Measurements from ENCODE around the gene INPP5D.
"Not testable (repeated sequence)": the region's sequence is repeated elsewhere in the genome, so short reads cannot be mapped to it uniquely, and the experiment has no call there.

Gene INPP5D

DNA sequence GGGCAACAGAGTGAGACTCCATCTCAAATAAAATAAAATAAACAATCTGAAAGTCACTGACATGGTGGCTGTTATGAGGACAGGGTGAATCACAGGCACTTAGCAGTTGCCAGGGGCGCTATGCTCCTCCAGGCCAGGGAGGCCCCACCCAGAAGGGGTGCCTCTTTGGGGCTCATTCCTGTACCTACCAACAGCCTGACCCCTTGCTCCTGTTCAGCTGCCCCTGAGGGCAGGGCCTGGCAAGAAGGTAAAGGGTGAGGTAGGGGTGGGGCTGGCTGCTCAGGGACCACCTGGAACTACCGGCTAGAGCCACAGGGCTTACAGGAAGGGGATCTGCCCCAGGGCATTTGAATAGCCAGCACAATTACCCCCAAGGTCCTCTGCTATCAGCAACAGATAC is 60.3 kb downstream of the INPP5D start:
- H3K27me3 ChIP-seq (ENCODE audit: insufficient read depth, poor library complexity, severe bottlenecking) = no peaks in the 10 kb centered on the region
- TF ChIP-seq, protein P1, sequence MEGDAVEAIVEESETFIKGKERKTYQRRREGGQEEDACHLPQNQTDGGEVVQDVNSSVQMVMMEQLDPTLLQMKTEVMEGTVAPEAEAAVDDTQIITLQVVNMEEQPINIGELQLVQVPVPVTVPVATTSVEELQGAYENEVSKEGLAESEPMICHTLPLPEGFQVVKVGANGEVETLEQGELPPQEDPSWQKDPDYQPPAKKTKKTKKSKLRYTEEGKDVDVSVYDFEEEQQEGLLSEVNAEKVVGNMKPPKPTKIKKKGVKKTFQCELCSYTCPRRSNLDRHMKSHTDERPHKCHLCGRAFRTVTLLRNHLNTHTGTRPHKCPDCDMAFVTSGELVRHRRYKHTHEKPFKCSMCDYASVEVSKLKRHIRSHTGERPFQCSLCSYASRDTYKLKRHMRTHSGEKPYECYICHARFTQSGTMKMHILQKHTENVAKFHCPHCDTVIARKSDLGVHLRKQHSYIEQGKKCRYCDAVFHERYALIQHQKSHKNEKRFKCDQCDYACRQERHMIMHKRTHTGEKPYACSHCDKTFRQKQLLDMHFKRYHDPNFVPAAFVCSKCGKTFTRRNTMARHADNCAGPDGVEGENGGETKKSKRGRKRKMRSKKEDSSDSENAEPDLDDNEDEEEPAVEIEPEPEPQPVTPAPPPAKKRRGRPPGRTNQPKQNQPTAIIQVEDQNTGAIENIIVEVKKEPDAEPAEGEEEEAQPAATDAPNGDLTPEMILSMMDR (IDR thresholded peaks at IDR 0.05; ENCODE audit: poor library complexity, severe bottlenecking) = no peak
- H3K27ac ChIP-seq (ENCODE audit: poor library complexity, severe bottlenecking) = no peak overlapping the region
- H3K9me3 ChIP-seq (ENCODE audit: severe bottlenecking) = no peaks in the 10 kb centered on the region
- no peaks in the 10 kb centered on the region for H3K4me1 ChIP-seq (ENCODE audit: insufficient read depth, poor library complexity, severe bottlenecking)
- DNase-seq (ENCODE audit: low spot score) (peak; percentile 19), ATAC-seq (ENCODE audit: low read depth) (no peak)
- no peak overlapping the region for H3K4me3 ChIP-seq (ENCODE audit: severe bottlenecking)
- H3K36me3 ChIP-seq (ENCODE audit: low read depth) = no peaks in the 10 kb centered on the region

DNA sequence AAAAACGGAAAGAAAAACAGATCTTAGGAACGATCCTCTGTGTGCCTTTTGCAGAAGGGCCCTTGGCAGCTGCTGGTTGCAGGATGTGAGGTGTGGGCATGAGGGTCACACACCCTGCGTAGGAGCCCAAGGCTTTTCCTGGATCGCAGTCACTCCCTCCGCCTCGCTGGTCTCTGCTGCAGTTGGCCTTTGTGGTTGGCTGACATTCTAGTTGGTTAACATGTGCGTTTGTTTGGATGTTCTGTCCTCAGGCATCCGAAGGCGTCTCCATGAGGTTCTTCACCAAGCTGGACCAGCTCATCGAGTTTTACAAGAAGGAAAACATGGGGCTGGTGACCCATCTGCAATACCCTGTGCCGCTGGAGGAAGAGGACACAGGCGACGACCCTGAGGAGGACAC is 61.7 kb downstream of the INPP5D start:
- Histone ChIP-seq H3K4me1 (ENCODE audit: insufficient read depth, poor library complexity, severe bottlenecking) (no peaks in the 10 kb centered on the region), H3K27me3 (ENCODE audit: insufficient read depth, poor library complexity, severe bottlenecking) (no peaks in the 10 kb centered on the region), H3K9me3 (ENCODE audit: severe bottlenecking) (no peaks in the 10 kb centered on the region), H3K27ac (ENCODE audit: poor library complexity, severe bottlenecking) (no peak overlapping the region), H3K4me3 (ENCODE audit: severe bottlenecking) (no peak overlapping the region), H3K36me3 (ENCODE audit: low read depth) (no peaks in the 10 kb centered on the region)
- DNase-seq (ENCODE audit: low spot score) (peak; percentile 27), ATAC-seq (ENCODE audit: low read depth) (no peak)
- TF ChIP-seq, protein P1 (IDR thresholded peaks at IDR 0.05; ENCODE audit: poor library complexity, severe bottlenecking) = no peak

DNA sequence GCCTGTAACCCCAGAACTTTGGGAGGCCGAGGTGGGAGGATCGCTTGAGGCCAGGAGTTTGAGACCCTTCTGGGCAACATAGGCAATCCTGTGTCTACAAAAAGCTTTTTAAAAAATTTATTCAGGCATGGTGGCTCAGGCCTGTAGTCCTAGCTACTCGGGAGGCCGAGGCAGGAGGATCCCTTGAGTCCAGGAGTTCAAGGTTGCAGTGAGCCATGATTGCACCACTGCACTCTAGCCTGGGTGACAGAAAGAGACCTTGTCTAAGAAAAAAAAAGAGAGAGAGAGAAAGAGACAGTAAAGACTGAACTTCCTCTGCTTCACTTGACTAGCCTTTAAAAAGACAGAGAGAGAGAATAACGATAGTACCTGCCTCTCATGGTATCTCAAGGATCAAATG is 62.4 kb downstream of the INPP5D start:
- DNase-seq (ENCODE audit: low spot score) (no peak), ATAC-seq (ENCODE audit: low read depth) (no peak)
- Histone ChIP-seq H3K9me3 (ENCODE audit: severe bottlenecking) (no peaks in the 10 kb centered on the region), H3K27ac (ENCODE audit: poor library complexity, severe bottlenecking) (no peak overlapping the region), H3K4me1 (ENCODE audit: insufficient read depth, poor library complexity, severe bottlenecking) (no peaks in the 10 kb centered on the region), H3K4me3 (ENCODE audit: severe bottlenecking) (no peak overlapping the region), H3K27me3 (ENCODE audit: insufficient read depth, poor library complexity, severe bottlenecking) (no peaks in the 10 kb centered on the region), H3K36me3 (ENCODE audit: low read depth) (no peaks in the 10 kb centered on the region)
- TF ChIP-seq, protein P1 (IDR thresholded peaks at IDR 0.05; ENCODE audit: poor library complexity, severe bottlenecking) = no peak

DNA sequence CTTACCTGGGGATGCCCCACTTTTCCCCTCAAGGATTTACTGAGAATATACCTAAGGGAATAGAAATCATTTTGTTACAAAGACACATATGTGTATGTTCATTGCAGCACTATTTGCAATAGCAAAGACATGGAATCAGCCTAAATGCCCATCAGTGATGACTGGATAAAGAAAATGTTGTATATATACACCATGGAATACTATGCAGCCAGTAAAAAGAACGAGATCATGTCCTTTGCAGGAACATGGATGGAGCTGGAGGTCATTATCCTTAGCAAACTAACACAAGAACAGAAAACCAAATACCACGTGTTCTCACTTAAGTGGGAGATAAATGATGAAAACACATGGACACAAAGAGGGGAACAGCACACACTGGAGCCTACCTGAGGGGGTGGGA is 63.4 kb downstream of the INPP5D start:
- not testable (repeated sequence) for H3K27me3 ChIP-seq (ENCODE audit: insufficient read depth, poor library complexity, severe bottlenecking); ATAC-seq (ENCODE audit: low read depth); H3K4me1 ChIP-seq (ENCODE audit: insufficient read depth, poor library complexity, severe bottlenecking); DNase-seq (ENCODE audit: low spot score); H3K36me3 ChIP-seq (ENCODE audit: low read depth); H3K27ac ChIP-seq (ENCODE audit: poor library complexity, severe bottlenecking); H3K9me3 ChIP-seq (ENCODE audit: severe bottlenecking); H3K4me3 ChIP-seq (ENCODE audit: severe bottlenecking)

DNA sequence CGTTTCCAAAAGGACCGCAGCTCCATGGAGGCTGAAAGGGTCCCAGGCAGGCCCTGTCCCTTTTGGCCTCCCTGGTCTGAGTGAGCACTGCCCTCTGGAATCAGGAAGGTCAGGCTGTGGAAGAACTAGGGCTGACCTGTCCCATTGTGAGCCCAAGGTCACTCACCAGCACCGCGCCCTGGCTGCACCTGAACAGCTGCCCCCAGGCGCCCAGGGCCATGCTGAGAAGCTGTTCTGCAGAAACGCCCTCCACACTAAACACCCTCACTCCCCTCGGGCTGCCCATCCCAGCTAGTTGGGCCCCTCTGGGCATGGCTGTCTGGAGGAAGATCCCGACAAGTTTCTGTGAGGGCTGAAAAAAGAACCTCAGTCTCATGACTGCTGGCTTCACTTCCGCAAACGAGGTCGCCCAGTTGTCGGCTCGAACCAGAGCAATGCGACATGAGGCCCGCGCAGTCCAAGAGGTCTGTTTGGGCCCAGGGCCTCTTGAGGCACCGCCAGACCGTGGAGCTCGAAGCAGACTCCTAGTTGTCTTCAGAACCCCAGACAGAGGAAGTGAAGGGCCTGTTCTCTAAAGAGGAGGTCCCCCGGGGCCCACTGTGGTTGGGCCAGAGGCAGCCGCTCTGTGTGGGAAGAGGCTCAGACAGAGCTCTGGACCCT is 64.4 kb downstream of the INPP5D start:
- DNase-seq (ENCODE audit: low spot score) (no peak), ATAC-seq (ENCODE audit: low read depth) (no peak)
- no peaks in the 10 kb centered on the region for H3K9me3 ChIP-seq (ENCODE audit: severe bottlenecking)
- no peak overlapping the region for H3K4me3 ChIP-seq (ENCODE audit: severe bottlenecking)
- H3K36me3 ChIP-seq (ENCODE audit: low read depth) = no peaks in the 10 kb centered on the region
- TF ChIP-seq, protein P1 (IDR thresholded peaks at IDR 0.05; ENCODE audit: poor library complexity, severe bottlenecking) = no peak
- no peaks in the 10 kb centered on the region for H3K4me1 ChIP-seq (ENCODE audit: insufficient read depth, poor library complexity, severe bottlenecking)
- H3K27me3 ChIP-seq (ENCODE audit: insufficient read depth, poor library complexity, severe bottlenecking) = no peaks in the 10 kb centered on the region
- no peak overlapping the region for H3K27ac ChIP-seq (ENCODE audit: poor library complexity, severe bottlenecking)
